SK-N-MC (cell line): Measurements from ENCODE around the gene ELF5.

Source experiments
- EZH2 ChIP-seq: fragments of 200-600 bp; sonication (generic); IDR thresholded peaks from one replicate; pipeline ENCODE4 v1.6.1; 2017; ENCODE audit warnings: antibody characterized with exemption
- POLR2AphosphoS5 ChIP-seq: IDR thresholded peaks from 2 replicates; pipeline ENCODE4 v1.6.1; 2012; ENCODE audit warnings: mild to moderate bottlenecking, low read depth, low read length, borderline replicate concordance

- TF ChIP-seq POLR2AphosphoS5, result no peak
- no peak for TF ChIP-seq EZH2
Measured at GRCh38 chr11:34519595-34520235, 6.1 kb upstream of the ELF5 start.
